ENCODE data around the gene KLRF2. TPM values are rescaled to one million over a fixed set of nuclear protein-coding genes. Genes with fewer than 3 reads are reported as not detected.

Gene KLRF2
- total and polyA plus RNA-seq, 4 donors: not detected

DNA sequence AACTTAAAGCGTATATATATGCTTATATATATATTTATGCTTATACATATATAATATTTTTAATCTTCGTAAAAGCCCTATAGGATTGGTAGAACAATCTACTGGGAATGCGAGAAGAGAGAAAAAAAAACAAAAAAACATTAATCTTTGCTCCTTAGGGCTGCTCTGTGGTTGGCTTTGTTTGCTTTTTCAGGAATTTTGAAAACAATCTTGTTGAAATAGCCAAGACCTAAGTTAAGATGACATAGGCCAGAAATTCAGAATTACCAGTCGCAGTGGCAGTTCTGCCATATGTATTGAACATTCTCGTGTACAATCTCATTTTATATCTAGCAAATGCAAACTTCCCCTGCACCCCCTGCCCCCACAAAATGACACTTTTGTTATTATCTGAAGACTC, 699 bp downstream of the KLRF2 start:
- H3K27ac ChIP-seq (ENCODE audit: low read depth in 1 of 2, low read length in 2 of 2): no peak overlapping the region
- 54% methylated on average over 5 of the region's 5 CpGs for WGBS
- no peaks in the 10 kb centered on the region for H3K9me3 ChIP-seq (ENCODE audit: control insufficient read depth in 4 of 4, low read length in 3 of 4)
- DNase-seq (ENCODE audit: low spot score): no peak
- H3K4me1 ChIP-seq (ENCODE audit: control insufficient read depth in 4 of 4, insufficient read depth in 4 of 4, low read length in 3 of 4): peaks cover 3 to 5% (median 4%) of the 10 kb centered on the region in 4 donors
- H3K27me3 ChIP-seq (ENCODE audit: control insufficient read depth in 4 of 4, insufficient read depth in 4 of 4, low read length in 3 of 4): no peaks in the 10 kb centered on the region
- no peak overlapping the region for H3K9ac ChIP-seq (ENCODE audit: low read depth in 1 of 2, low read length in 2 of 2)
- H3K4me3 ChIP-seq (ENCODE audit: low read depth in 1 of 3, low read length in 3 of 3): no peak overlapping the region
- no peaks in the 10 kb centered on the region for H3K36me3 ChIP-seq (ENCODE audit: control insufficient read depth in 4 of 4, insufficient read depth in 3 of 4, low read depth in 1 of 4, low read length in 3 of 4)
- TF ChIP-seq HNF4A (conservative IDR thresholded peaks at IDR 0.05) (peak in 1 of 2 donors; percentile 25), YY1 (IDR thresholded peaks at IDR 0.05) (no peak), SP1 (IDR thresholded peaks at IDR 0.05) (no peak), ATF3 (IDR thresholded peaks at IDR 0.05) (no peak)

DNA sequence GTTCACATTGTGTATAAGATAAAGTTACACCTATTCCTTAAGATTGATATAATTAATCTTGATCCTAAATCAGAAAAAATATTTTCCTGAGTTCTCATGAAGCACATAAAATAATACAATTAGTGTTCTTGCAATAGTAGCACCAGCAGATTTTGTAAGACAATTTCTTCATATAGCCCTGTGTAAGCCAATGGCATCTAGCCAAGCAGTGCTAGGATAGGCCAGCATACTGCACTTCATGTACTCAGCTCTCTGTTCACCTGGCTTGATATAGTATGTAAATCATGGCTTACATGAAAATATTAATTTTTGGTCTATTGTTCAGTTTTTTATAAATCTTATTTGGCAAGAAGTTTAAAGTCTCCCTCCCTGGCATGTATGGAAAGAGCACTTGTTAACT, 1.9 kb downstream of the KLRF2 start:
- Histone ChIP-seq H3K36me3 (ENCODE audit: control insufficient read depth in 4 of 4, insufficient read depth in 3 of 4, low read depth in 1 of 4, low read length in 3 of 4) (no peaks in the 10 kb centered on the region), H3K4me1 (ENCODE audit: control insufficient read depth in 4 of 4, insufficient read depth in 4 of 4, low read length in 3 of 4) (peaks cover 3 to 5% (median 4%) of the 10 kb centered on the region in 4 donors), H3K27me3 (ENCODE audit: control insufficient read depth in 4 of 4, insufficient read depth in 4 of 4, low read length in 3 of 4) (no peaks in the 10 kb centered on the region), H3K9me3 (ENCODE audit: control insufficient read depth in 4 of 4, low read length in 3 of 4) (no peaks in the 10 kb centered on the region), H3K27ac (ENCODE audit: low read depth in 1 of 2, low read length in 2 of 2) (no peak overlapping the region), H3K4me3 (ENCODE audit: low read depth in 1 of 3, low read length in 3 of 3) (no peak overlapping the region), H3K9ac (ENCODE audit: low read depth in 1 of 2, low read length in 2 of 2) (no peak overlapping the region)
- DNase-seq (ENCODE audit: low spot score): no peak
- TF ChIP-seq RAD21 (IDR thresholded peaks at IDR 0.05) (no peak), FOXA2 (IDR thresholded peaks at IDR 0.05) (no peak), MAX (IDR thresholded peaks at IDR 0.05) (no peak), SP1 (IDR thresholded peaks at IDR 0.05) (no peak), TAF1 (conservative IDR thresholded peaks at IDR 0.05) (no peak), CTCF (IDR thresholded peaks at IDR 0.05; ENCODE audit: low read depth, low read length, missing input control) (no peak), HNF4A (conservative IDR thresholded peaks at IDR 0.05) (no peak), FOXA1 (IDR thresholded peaks at IDR 0.05) (no peak), EGR1 (IDR thresholded peaks at IDR 0.05; ENCODE audit: low read depth in 2 of 2) (no peak), HNF4G (IDR thresholded peaks at IDR 0.05) (no peak), JUND (IDR thresholded peaks at IDR 0.05) (no peak), NR2F2 (IDR thresholded peaks at IDR 0.05) (no peak), ATF3 (IDR thresholded peaks at IDR 0.05) (no peak)
- TF ChIP-seq, protein P1, sequence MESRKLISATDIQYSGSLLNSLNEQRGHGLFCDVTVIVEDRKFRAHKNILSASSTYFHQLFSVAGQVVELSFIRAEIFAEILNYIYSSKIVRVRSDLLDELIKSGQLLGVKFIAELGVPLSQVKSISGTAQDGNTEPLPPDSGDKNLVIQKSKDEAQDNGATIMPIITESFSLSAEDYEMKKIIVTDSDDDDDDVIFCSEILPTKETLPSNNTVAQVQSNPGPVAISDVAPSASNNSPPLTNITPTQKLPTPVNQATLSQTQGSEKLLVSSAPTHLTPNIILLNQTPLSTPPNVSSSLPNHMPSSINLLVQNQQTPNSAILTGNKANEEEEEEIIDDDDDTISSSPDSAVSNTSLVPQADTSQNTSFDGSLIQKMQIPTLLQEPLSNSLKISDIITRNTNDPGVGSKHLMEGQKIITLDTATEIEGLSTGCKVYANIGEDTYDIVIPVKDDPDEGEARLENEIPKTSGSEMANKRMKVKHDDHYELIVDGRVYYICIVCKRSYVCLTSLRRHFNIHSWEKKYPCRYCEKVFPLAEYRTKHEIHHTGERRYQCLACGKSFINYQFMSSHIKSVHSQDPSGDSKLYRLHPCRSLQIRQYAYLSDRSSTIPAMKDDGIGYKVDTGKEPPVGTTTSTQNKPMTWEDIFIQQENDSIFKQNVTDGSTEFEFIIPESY (IDR thresholded peaks at IDR 0.05): no peak
